HG03196 (cell line): ENCODE measurements around the gene PERM1.
A peak's percentile ranks its signal among the peaks of the same experiment; 100 is the strongest.
"Not testable (repeated sequence)": the region's sequence is repeated elsewhere in the genome, so short reads cannot be mapped to it uniquely, and the experiment has no call there.

ENCODE experiments used
- ATAC-seq: cut with Tn5 transposase; IDR thresholded peaks from one replicate; pipeline ENCODE4 v1.9.1; 2021; ENCODE audit not compliant: unreplicated experiment

The PERM1 gene

DNA sequence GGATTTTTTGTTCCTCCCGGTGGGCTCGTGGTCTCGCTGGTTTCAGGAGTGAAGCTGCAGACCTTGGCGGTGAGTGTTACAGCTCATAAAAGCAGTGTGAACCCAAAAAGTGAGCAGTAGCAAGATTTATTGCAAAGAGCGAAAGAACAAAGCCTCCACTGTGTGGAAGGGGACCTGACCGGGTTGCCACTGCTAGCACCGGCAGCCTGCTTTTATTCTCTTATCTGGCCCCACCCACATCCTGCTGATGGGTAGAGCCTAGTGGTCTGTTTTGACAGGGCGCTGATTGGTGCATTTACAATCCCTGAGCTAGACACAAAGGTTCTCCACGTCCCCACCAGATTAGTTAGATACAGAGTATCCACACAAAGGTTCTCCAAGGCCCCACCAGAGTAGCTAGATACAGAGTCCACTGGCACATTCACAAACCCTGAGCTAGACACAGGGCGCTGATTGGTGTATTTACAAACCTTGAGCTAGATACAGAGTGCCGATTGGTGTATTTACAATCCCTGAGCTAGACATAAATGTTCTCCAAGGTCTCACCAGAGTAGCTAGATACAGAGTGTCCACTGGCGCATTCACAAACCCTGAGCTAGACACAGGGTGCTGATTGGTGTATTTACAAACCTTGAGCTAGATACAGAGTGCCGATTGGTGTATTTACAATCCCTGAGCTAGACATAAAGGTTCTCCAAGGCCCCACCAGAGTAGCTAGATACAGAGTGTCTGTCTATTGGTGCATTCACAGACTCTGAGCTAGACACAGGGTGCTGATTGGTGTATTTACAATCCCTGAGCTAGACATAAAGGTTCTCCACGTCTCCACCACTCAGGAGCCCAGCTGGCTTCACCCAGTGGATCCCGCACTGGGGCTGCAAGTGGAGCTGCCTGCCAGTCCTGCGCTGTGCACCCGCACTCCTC is 35.8 kb upstream of the PERM1 start:
- not testable (repeated sequence) for ATAC-seq

DNA sequence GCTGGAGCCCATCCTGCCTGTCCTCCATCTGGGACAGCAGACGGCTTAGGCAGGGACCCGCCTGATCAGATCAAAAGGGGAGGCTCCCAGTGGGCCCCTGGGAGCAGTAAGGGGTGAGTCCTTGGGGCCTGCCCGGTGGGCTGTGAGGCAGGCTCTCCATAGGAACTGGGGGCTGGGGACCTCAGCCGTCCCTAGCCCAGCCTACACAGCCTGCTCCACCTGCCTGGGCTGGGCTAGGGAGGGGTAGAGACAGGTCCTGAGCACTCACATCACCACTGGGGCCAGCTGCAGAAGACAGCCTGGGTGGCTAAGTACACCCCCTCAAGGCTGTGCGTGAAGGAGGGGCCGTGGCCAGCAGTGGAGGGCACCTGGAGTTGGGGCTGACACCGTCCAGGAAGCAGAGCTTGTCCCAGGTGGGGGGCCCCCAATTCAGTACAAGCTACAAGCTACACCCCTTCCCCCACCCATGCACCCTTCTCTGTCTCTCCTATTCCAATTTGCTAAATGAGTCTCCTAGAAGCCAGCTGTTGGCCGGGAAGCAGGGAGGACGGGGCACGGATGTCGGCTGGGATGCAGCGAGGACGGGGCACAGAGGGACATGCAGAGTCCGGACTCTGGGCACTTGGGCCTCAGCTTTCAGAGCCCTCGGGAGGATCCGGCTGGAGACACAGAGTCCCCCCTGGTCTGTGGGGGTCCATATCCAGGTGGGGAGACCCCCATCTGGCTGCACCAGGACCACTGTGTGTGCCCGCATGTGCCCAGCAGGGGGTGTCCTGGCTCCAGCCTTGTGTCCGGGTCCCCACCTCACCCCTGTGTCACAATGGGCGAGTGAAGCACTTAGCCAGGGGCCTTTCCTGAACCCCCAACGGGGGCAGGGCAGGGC is 33.1 kb upstream of the PERM1 start:
- no peak for ATAC-seq

DNA sequence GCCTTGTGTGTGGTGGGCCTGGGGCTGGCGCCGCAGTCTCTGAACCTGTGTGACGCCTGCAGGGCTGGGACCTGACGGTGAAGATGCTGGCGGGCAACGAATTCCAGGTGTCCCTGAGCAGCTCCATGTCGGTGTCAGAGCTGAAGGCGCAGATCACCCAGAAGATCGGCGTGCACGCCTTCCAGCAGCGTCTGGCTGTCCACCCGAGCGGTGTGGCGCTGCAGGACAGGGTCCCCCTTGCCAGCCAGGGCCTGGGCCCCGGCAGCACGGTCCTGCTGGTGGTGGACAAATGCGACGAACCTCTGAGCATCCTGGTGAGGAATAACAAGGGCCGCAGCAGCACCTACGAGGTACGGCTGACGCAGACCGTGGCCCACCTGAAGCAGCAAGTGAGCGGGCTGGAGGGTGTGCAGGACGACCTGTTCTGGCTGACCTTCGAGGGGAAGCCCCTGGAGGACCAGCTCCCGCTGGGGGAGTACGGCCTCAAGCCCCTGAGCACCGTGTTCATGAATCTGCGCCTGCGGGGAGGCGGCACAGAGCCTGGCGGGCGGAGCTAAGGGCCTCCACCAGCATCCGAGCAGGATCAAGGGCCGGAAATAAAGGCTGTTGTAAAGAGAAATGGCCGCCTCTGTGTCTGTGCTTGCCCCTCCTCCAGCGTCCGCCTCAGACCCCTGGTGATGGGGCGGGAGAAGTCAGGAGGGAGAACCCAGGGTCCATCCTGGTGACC is 32.2 kb upstream of the PERM1 start:
- ATAC-seq: no peak

DNA sequence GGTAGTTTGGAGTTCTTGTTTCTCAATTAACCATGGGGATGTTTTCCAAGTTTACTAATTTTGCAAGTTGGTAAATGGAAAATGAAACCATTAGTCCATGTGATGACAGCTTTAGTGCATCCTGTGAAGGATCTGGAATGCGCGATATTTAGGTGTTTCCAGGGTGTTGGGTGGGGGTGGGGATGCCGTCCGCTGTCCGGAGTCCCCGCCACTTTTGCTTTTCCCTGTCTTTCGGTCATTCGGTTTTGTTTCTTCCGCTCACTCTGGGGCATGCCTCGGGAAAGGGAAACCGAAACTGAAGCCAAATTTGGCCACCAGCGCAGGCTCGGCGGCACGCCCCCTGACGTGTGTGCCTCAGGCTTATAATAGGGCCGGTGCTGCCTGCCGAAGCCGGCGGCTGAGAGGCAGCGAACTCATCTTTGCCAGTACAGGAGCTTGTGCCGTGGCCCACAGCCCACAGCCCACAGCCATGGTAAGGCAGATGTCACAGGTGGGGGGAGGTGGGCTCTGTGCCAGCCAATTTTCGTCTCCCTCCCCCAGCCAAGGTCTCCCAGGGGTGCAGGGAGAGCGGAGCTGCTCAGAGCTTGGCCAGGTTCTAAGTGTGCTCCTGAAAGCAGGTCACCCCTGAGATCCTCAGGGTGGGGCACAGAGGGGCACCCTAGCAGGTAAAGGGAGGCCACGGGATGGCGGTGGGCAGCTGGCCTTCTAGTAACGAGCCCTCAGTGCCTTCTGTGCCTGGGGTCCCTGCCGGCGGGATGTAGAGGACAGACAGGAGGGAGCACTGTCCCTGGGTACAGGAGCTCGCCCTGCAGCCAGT is 31.4 kb upstream of the PERM1 start, which contains the start of gene ISG15:
ISG15 (plus strand) TSS at position 393 of the 817 bp plus-strand sequence; CDS start at position 470, 77 bp downstream.
- ATAC-seq: peak; percentile 88

DNA sequence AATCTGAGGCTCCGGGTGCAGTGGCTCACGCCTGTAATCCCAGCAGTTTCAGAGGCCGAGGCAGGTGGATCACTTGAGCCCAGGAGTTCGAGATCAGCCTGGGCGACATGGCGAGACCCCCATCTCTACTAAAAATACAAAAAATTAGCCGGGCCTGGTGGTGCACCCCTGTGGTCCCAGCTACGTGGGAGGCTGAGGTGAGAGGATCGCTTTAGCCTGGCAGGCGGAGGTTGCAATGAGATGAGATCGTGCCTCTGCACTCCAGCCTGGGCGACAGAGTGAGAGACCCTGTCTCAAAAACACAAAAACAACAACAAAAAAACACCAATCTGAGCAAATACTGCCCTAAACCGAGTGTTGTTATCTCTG is 30.8 kb upstream of the PERM1 start:
- not testable (repeated sequence) for ATAC-seq

DNA sequence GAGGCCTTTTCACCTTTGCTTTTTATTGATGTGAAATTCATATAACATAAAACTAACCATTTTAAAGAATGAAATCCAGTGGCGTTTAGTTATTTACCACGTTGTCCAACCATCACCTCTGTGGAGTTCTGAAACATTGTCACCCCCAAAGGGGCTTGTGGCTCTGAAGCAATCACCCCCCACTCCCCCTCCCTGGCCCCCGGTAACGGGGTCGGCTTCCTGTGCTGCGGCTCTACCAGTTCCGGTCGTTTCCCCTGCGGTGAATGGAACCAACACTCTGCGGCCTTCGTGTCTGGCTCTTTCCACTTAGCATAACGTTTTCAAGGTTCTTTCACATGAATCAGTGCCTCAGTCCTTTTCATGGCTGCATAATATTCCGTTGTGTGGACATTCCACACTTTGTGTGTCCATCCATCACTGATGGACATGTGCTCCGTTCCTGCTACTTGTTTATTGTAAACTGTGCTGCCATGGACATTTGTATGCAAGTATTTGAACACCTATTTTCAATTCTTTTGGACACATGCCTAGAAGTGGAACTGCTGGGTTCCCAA is 29.6 kb upstream of the PERM1 start:
- no peak for ATAC-seq

DNA sequence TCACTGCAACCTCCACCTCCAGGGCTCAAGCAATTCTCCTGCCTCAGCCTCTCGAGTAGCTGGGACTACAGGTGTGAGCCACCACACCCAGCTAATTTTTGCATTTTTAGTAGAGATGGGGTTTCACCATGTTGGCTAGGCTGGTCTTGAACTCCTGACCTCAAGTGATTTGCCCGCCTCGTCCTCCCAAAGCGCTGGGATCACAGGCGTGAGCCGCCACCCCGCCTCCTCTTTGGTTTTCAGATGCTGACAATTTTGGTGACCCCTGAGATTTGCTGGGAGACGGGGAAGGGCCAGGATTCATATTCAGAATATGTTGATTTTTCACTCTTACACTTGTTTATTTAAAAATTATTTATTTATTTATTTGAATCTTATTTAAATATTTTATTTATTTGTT is 28.2 kb upstream of the PERM1 start:
- ATAC-seq: not testable (repeated sequence)

DNA sequence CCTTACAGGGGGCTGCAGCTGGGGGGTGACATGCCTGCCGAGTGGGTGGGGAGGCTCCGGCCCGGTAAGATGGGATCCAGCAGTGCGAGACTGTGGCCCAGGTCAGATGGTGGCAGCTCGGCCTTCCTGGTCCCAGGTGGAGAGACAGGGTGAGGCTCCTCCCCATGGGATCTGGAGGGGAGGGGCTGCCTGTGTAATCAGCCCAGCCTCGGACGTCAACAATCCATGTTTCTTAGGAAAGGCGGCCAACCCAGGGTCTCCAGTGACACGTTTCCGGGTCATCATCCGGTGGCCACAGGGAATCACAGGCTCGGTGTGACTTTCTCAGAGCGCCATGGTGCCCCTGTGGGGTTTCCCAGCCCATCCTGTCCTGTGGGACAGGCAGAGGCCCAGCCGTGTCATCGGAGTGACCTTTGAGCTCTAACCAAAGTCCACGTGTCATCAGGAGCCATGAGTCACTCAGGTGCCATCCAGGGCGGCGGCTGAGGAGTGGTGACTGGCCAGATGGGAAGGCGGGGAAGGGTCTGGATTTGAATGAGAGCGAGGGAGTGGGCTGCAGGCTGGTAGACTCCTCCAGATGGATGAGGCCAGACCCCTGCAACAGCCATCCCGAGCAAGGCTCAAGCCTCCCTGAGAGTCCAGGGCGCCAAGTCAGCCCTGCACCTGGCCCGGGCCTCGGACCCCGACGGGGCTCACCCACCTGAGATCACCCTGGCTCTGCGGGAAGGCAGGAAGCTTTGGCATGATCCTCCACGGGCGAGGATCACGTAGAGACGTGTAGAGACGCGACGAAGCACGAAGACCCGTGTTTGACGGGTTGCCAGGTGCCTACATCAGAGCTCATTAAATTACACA is 24.6 kb upstream of the PERM1 start:
- no peak for ATAC-seq

DNA sequence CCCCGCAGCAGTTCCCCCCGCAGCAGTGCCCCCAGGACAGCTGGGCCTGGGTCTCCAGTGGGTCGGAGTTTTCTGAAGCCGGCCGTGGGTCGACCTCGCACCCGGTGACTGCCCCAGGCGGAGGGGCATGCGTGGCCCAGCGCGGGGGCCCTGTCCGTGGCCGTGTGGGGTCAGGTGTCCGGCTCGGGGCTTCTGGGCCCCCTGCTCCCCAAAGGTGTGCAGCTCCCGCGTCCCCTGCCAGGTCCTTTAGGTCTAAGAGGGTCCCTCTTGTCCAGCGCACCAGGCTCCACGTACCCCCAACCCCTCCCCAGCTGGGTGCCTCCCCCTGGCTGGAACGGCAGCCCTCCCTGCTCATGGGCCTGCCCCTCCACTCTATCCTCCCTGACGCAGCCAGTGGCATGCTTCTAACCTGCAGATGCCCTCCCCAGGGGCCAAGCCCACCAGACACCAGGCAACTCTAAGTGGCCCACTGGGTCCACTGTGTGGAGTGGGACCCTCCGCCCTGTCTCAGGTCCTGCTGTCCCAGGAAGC is 23.9 kb upstream of the PERM1 start:
- ATAC-seq: no peak

DNA sequence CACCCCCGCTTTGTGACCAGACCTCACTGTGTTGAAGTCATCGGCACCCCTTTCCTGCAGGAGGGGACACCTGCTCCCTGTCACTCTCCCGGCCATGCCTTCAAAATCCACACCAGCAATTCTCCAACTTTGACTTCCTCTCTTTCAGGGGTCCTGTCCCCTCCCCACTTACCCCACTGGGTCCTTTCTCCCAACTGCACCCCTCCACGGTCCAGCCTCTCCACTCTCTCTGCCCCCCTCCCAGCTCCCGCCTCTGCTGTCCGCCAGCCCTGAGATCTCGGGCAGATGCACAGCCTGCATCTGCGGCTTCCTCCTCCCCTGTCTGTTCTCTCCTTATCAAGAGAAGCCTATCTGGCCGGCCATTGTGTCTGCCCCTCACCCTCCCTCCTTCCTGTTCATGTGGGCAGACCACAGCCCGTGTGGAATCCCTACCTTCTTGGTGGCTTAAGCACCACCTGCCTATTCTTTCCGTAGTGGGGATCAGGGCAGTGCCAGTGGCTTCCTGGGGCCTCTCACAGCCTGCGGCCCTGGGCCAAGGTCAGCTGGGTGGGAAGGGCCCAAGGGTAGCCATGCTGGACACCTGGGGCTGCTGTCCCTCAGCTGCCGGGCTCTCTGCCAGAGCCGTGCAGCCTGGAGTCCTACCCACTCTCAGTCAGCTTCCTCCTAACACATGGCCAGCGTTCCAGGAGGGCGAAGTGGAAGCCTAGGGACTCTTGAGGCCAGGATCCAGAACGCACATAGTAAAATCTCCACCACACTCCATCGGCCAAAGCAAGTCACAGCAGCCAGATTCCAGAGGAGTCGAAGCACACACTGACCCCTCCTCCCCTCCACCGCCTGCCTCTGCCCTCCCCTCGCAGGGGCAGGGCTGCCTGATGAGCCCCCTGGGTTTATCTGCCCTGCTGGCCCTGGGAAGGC is 23.1 kb upstream of the PERM1 start:
- no peak for ATAC-seq

DNA sequence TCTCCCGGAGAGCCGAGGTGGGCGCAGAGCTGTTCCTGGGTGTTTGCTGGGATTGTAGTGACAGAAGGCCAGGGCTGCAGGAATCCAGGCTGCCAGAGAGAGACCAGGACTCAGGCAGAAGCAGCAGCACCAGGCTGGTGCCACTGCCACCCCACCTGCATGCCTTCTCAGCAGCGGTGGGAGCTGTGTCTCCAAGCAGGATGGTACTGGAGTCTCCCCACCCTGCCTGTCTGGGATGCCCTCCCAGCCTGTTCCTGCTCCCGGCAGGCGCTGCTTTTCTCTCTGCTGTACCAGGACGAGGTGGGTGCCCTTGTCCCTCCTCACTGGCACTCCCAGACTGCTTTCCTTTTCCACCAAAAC is 22.5 kb upstream of the PERM1 start:
- ATAC-seq: no peak

DNA sequence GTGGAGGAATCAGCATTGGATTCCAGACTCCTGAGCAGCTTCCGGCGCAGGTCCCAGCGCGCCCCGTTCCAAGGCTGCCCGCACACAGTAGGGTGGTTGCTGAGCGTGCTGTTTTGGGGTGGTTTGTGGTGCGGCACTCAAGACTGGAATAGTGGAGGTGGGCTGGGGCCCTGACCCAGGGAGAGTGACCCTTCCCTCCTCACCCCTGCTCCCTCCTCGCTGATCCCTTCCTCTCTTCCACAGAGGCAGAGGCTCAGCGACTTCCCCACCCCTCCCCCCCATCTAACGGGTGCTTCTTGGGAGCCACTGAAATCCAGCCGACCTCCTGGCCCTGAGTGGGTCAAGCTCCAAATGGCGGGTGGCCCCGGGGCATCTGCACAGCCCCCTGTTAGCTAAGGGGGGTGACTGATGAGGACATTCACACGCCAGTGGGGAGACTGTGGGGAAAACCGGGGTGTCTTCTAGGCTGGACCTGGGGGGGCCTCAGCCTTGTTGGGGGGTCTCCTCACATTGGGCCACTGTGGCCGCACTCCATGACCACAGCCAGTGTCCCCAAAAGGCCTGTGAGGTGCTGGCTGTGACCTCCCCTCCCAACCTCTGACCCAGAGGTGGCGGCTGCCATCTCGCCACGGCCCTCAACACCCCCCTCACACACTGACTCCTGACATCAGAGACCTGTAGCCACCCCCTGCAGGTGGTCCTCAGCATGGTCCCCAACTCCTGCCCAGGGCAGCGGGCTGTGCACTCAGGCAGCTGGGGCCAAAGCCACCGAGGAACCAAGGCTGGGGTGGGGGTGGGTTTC is 21.9 kb upstream of the PERM1 start:
- no peak for ATAC-seq

DNA sequence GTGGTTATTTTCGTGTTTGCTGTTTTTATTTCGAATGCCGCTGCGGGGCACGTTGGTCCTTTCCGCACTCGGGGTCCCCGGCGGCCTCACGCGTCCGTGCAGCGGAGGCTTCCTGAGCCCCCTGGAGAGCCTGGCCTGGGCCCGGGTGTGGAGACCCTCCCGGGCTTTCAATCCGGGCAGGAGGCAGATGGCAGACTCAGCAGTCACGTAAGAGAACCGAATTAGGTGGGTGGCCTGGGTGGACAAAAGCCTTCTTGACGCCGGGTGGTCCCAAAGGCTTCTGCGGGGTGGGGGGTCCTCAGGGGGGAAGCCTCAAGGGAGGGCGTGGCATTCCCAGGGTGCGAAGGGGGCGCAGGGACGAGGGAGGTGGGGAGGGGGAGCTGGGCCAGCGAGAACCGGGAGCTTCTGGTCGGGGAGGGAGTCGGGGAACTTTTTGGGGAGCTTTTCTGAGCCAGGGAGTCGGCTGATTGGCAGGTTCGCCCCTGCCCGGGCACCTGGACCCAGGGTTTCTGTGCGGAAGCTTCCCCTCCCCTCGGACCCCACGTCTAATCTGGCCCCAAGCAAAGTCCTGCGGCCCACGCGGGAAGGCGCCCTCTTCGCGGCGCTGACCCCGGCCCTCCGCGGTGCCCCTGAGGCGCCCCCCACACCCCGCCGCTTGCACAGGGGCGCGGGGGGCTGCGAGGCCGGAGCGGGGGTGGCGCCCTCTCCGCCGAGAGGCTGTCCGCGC is 19.3 kb upstream of the PERM1 start:
- ATAC-seq: no peak

DNA sequence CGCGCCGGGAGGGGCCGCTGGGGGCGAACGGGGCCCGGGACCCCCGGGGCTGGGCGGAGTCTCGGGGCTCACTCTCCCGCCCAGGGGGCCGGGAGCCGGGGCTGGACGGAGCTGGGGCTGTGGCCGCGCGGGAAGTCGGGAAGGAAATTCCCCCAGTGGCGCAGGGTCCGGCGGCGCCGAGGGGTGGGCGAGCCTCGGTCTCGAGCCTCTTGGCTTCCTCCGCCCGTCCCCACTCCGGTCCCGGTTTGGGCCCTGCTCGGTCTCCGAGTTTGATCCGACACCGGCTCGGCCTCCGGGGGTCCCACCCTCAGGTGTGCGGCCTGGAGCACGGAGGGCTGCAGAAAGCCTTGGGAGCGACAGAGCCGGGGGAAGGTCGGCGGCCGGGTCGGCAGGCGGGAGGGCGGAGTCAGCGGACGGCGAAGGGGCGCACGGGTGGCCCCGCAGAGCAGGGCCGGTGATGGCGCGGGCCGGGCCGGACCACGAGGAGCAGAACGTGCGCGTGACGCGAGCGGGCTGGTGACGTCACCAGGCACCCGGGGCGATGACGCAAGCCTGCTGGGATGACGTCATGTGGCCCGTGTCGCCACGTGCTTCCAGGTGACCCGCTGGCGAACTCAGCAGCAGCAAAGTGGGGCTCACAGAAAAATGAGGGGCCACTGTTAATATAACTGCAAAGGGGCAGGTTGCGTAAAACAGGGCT is 18.6 kb upstream of the PERM1 start:
- peak; percentile 12 for ATAC-seq

DNA sequence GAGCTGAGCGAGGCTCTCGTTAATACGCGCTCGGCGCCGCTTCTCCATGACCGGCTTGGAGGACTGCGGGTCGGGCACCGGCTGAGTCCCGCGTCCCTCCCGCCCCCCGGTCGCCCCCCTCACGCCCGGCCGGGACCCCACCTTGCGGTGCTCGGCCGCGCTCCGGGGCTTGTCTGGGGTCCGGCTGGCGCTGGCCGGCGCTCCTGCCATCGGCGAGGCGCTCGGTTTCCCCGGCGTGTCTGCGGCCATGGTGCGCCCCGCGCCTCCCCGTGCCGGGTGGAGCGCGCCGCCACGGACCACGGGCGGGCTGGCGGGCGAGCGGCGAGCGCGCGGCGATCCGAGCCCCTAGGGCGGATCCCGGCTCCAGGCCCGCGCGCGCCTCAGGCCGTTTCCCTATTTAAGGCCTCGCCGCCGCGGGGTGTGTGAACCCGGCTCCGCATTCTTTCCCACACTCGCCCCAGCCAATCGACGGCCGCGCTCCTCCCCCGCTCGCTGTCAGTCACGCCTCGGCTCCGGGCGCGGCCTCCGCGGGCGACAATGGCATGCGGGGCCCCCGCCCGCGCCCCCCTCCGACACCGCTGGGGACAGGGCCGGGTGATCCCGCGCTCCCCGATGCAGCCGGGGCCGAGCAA is 17.9 kb upstream of the PERM1 start, which contains the start of gene HES4:
HES4 (minus strand) TSS at position 373 of the 632 bp plus-strand sequence; CDS start at position 249, 124 bp downstream.
- ATAC-seq: peak; percentile 50
